SKM-1 treated with dmso at 0.1 percent for 144 hours (cell line): ENCODE data around the gene APOL4.
A peak's percentile ranks its signal among the peaks of the same experiment; 100 is the strongest.
"Not testable (repeated sequence)": the region's sequence is repeated elsewhere in the genome, so short reads cannot be mapped to it uniquely, and the experiment has no call there.

Experiments used
- DNase-seq: peaks from one replicate; lab custom pipeline; 2025; ENCODE audit not compliant: unreplicated experiment; lab: John Stamatoyannopoulos, UW

The APOL4 gene

GRCh38 chr22:36187862-36188261 is 13.7 kb downstream of the APOL4 start:
- DNase-seq, result not testable (repeated sequence)

GRCh38 chr22:36185828-36186624 is 15.6 kb downstream of the APOL4 start:
- DNase-seq, result no peak

DNA sequence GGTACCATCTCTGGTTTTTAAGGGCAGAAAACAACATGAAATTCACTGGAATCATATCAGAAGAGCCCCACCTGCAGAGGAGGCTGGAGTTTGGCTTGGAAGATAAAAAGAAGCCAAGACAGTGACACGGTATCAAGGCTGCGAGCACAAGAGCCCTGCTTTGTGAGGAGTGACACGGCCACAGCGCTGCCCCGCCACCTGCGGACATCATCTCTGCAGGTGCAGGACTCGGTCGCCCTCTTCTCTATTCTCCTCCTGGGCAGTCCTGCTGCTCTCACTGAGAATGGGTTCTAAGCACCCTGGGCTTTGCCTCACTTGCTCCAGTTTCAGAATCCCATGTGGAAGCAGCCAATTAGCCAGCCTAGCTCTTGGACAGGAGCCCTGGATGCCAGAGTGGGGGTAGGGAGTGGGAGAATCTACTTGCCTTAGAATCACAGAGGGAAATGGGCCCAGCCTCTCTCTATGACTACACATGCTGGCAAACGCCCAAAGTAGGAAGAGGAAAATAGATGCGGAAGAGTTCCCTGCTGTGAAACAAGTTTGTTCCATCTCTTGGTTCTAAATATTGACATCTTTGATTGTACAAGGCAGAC is 17.1 kb downstream of the APOL4 start:
- no peak for DNase-seq

GRCh38 chr22:36183446-36183845 is 18.2 kb downstream of the APOL4 start:
- DNase-seq, result no peak

GRCh38 chr22:36182857-36183256 is 18.8 kb downstream of the APOL4 start:
- no peak for DNase-seq

DNA sequence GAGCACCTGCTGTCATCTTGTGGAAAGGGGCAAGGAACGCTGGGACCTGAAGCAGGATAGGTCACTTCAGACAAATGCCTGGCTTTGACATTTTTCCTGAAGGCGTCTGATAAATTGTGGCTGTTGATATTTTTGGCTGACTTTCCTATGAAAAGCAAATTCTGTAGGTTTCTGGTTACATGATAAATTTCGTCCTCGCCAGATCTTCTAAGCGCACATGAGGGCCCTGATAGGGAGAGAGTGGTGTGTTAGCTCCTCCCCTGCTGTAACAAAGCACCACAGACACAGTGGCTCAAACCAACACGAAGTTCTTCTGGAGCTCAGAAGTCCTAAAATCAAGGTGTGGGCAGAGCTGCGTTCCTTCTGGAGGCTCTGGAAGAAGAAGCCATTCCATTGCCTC is 19.6 kb downstream of the APOL4 start:
- DNase-seq, result no peak

GRCh38 chr22:36180928-36181327 is 20.7 kb downstream of the APOL4 start:
- DNase-seq, result no peak

DNA sequence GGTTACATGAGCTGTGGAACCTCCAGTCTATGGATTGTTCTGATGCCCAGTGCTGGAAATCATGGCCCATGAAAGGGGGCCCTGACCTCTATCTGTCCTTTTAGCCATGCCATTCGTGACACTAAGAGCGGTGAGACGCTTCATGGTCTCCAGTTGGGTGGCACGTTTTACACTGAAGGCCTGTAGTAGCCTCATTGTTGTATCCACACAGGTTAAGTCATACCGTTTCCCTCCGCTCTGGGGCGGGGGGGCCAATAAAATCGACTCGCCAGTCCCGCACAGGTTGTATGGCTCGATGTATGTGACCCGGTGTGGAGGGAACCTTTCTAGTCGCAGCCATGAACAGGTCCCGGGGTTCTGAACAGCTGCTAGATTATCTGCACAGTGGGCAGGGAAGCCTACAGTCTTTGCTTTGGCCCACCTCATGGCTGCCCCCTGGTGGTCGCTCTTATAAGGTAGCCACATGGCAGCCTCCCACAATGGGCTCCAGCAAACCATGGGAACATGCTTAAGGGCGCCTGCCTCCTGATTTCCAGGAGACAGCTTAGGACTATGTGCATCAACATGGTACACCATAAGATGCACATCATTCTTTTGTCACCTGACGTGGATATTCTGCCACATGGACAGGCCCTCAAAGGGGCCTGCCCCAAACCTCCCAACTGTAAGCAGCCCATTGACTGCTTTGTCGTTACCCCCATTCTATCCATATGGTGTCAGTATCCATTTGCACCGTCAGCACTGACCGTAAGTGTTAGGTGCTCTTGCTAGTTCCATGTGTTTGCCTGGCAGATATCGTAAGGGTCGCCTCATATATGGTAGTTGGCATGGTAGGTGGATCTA is 21.4 kb downstream of the APOL4 start:
- DNase-seq, result peak; percentile 55

GRCh38 chr22:36177160-36177559 is 24.4 kb downstream of the APOL4 start:
- no peak for DNase-seq

DNA sequence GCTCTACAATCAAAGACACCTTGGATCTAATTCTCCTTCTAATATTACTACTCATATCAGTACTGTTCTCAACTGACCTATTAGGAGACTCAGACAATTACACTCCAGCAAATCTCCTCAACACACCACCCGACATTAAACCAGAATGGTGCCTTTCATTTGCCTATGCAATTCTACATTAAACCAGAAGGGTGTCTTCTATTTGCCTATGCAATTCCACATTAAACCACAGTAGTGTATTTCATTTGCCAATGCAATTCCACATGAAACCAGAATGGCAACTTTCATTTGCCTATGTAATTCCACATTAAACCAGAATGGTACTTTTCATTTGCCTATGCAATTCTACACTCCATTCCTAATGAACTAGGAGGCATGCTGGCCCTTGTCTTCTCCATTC is 25.7 kb downstream of the APOL4 start:
- no peak for DNase-seq

DNA sequence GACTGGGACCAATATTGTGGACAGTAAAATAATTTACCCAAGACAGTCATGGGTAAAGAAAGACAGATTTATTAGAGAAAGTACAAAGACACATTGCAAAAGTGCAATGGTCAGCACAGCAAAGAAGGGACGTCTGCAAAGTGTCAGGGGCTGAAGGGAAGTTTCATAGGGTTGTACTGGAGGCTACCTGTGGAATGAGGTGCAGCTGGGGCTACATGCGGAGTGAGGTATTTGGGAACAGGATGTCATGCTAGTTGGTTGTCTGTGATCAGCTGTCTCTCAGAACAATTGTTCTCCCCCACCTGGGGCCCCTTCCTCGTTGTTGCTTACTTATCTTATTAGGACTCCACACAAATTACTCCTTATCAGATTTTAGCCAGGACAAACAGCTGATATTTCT is 29.7 kb downstream of the APOL4 start:
- DNase-seq, result no peak

- DNase-seq, result no peak
These were observed 34.9 kb downstream of the APOL4 start for GRCh38 chr22:36166518-36167220.

- no peak for DNase-seq
These were observed 35.5 kb downstream of the APOL4 start for GRCh38 chr22:36166086-36166485.

- DNase-seq, result no peak
These were observed 36.5 kb downstream of the APOL4 start for GRCh38 chr22:36165141-36165540.

DNA sequence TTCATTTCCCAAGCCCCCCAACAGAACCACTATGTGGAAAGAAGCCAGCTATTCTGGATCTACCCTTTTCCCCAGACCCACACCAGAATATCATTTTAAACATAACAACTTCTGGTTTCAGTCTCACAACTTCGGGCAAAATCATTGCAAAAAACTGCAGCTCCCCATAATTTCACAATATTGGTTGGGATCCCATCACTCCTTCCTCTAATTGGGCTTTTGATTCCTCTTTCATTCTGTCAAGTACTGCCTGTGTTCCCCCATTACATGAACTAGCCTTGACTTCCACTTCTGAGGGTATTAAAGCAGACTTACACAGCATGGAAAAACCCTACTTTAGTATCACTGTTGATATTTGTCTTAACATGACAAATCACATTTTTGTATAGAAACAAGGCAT is 37.0 kb downstream of the APOL4 start:
- peak; percentile 57 for DNase-seq

DNA sequence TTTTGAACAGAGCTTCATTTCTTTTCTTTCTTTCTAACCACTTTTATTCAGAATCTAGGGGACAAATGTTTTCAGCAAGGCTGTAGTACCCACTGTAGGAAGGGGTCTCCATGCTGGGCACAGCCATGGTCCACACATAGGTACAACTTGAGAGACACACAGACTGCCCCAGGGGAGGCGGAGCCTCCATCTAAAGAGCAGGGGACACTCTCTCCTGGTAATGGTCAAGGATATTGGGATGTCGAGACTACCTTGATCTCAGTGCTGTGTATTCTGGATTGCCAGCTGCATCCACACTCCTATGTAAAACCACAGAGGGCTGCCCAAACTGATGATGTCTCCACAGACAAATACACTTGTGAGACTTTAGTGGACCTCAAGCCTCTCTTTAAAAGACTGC is 38.1 kb downstream of the APOL4 start:
- DNase-seq, result no peak

DNA sequence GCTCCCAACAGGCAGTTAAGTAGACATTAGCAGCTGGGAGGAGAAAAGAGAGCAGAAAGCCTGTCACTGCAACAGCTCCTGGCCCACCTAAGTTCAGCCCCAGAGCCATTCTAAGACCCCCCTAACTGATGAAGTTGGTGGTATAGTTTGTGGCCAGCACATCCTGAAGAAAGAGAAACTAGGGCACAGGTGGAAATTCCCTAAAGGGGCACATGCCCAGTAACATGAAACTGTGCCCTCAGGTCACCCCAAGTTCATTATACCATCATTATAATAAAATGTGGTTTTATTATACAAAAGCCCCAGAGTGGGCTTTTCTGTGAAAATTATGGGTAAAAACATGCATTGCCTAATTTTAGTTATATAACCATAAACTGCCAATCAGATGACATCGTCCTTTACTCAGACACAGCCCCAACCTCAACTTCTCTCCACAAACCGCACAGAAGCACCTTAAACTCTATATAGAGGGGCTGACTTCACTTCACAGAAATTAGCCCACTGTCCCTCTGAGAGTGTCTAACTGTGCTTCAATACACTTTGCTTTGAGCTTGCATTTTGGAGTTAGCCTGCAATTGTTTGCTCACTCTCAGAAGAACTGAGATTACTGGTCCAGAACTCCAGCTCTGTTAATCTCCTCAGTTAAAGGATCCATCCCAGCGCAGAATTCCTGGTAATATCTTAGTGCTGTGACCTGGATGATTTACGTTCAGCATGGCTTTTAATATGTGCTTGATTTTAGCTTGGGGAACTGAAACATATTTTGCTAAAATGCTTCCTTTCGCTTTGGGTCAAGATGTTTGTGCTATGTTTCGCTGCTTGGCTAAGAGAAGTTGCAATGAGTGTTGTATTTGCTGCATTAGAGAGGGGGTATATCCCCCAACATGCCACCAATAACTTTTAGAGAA is 39.2 kb downstream of the APOL4 start:
- no peak for DNase-seq

DNA sequence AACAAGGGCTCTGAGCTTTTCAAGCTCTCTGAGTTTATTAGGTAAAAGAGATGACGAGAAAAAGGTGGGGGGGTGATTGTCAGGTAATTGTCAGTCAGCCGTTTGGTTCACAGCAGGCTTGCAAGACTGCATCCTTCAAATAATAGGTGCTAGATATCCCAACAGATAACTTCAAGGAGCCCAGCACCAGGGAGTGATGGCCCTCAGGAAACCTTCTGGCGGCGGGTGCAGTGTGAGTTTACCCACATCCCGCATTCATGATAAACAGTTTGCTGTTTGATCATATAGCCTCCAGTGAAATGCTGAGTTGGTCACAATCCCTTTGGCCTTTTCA is 39.8 kb downstream of the APOL4 start:
- DNase-seq, result not testable (repeated sequence)

GRCh38 chr22:36160499-36160942 is 41.1 kb downstream of the APOL4 start, which contains the start of gene APOL3:
APOL3 (minus strand) TSS chr22:36160755; CDS start chr22:36149055, 11,700 bp downstream.
- no peak for DNase-seq
